Panc1 (cell line): ENCODE measurements around the gene ARHGAP8.

ENCODE experiments used
- CTCF ChIP-seq: fragments of 450-650 bp; IDR thresholded peaks from 2 replicates; pipeline ENCODE4 v1.5.1; 2017; ENCODE audit warnings: mild to moderate bottlenecking
- POLR2AphosphoS5 ChIP-seq: IDR thresholded peaks from 2 replicates; pipeline ENCODE4 v1.6.1; 2012; ENCODE audit warnings: mild to moderate bottlenecking, low read depth, low read length, moderate library complexity
- SIN3A ChIP-seq: IDR thresholded peaks from 2 replicates; pipeline ENCODE4 v1.6.1; 2012; ENCODE audit warnings: low read depth, mild to moderate bottlenecking, low read length, moderate library complexity, borderline replicate concordance; ENCODE audit not compliant: insufficient read depth

- TF ChIP-seq CTCF (no peak), POLR2AphosphoS5 (no peak), SIN3A (no peak)
Observed at GRCh38 chr22:44729391-44730021, 22.9 kb upstream of the ARHGAP8 start.
